Thymus (tissue), 2 donors: ENCODE results near the gene OR5V1. TPM values are rescaled to one million over a fixed set of nuclear protein-coding genes. Genes with fewer than 3 reads are reported as not detected.

Source experiments
- polyA plus RNA-seq: library from polyadenylated mRNA; stranded (reverse); fragments of 200-250 nt; gene quantifications from one replicate; pipeline ENCODE4 v1.2.3, GENCODE V29; 2013
- total RNA-seq: library from RNA; stranded (reverse); fragments of 120-200 nt; gene quantifications from one replicate; pipeline ENCODE4 v1.2.4, GENCODE V29; 2013
- donor health status: healthy.

The OR5V1 gene
- total and polyA plus RNA-seq, 2 donors: not detected

Other genes starting within 250 kb of the OR5V1 start
- not detected for gene OR2J2, start 198.0 kb downstream of the OR5V1 start, total RNA-seq
- gene OR2J2, start 198.0 kb downstream of the OR5V1 start, polyA plus RNA-seq: not detected
- gene OR14J1, start 67.2 kb downstream of the OR5V1 start, total RNA-seq: not detected
- gene OR14J1, start 67.2 kb downstream of the OR5V1 start, polyA plus RNA-seq: under 0.01 TPM
- gene OR12D3, start 6.4 kb upstream of the OR5V1 start, total RNA-seq: not detected
- not detected for gene OR12D3, start 6.4 kb upstream of the OR5V1 start, polyA plus RNA-seq
- not detected for gene OR12D2, start 26.8 kb upstream of the OR5V1 start, total RNA-seq
- gene OR12D2, start 26.8 kb upstream of the OR5V1 start, polyA plus RNA-seq: not detected
- gene OR12D1, start 46.1 kb upstream of the OR5V1 start, total RNA-seq: not detected
- gene OR12D1, start 46.1 kb upstream of the OR5V1 start, polyA plus RNA-seq: not detected
- gene OR10C1, start 70.4 kb upstream of the OR5V1 start, total RNA-seq: not detected
- gene OR10C1, start 70.4 kb upstream of the OR5V1 start, polyA plus RNA-seq: not detected
- under 0.01 TPM for gene OR11A1, start 88.2 kb upstream of the OR5V1 start, total RNA-seq
- 0.02 TPM for gene OR11A1, start 88.2 kb upstream of the OR5V1 start, polyA plus RNA-seq
- gene OR2H1, start 88.3 kb upstream of the OR5V1 start, total RNA-seq: not detected
- gene OR2H1, start 88.3 kb upstream of the OR5V1 start, polyA plus RNA-seq: 0.05 TPM
- gene MAS1L, start 119.1 kb upstream of the OR5V1 start, total RNA-seq: not detected
- not detected for gene MAS1L, start 119.1 kb upstream of the OR5V1 start, polyA plus RNA-seq
- gene UBD, start 190.9 kb upstream of the OR5V1 start, total RNA-seq: 158 TPM
- 155 TPM for gene UBD, start 190.9 kb upstream of the OR5V1 start, polyA plus RNA-seq
- gene OR2H2, start 216.3 kb upstream of the OR5V1 start, total RNA-seq: not detected
- under 0.01 TPM for gene OR2H2, start 216.3 kb upstream of the OR5V1 start, polyA plus RNA-seq